COLO668 (cell line): Measurements from ENCODE around the gene AMBRA1.
"Not testable (repeated sequence)": the region's sequence is repeated elsewhere in the genome, so short reads cannot be mapped to it uniquely, and the experiment has no call there.

Experiments
- DNase-seq: peaks from one replicate; lab custom pipeline; 2025; ENCODE audit not compliant: unreplicated experiment; lab: John Stamatoyannopoulos, UW

Gene AMBRA1

GRCh38 chr11:46375392-46376101, 218.3 kb downstream of the AMBRA1 start:
- DNase-seq, result no peak

GRCh38 chr11:46374815-46375214, 219.0 kb downstream of the AMBRA1 start:
- no peak for DNase-seq

GRCh38 chr11:46373787-46374740, 219.8 kb downstream of the AMBRA1 start:
- no peak for DNase-seq

- not testable (repeated sequence) for DNase-seq
Measured at GRCh38 chr11:46372501-46372900, 221.3 kb downstream of the AMBRA1 start.

GRCh38 chr11:46372086-46372485, 221.7 kb downstream of the AMBRA1 start:
- no peak for DNase-seq

GRCh38 chr11:46371262-46371661, 222.6 kb downstream of the AMBRA1 start:
- DNase-seq, result not testable (repeated sequence)

- no peak for DNase-seq
Measured at GRCh38 chr11:46370253-46370652, 223.6 kb downstream of the AMBRA1 start.

GRCh38 chr11:46369458-46370152, 224.2 kb downstream of the AMBRA1 start:
- DNase-seq, result peak; percentile 65

- no peak for DNase-seq
Measured at GRCh38 chr11:46367916-46368267, 225.9 kb downstream of the AMBRA1 start.

GRCh38 chr11:46367244-46367915, 226.4 kb downstream of the AMBRA1 start:
- DNase-seq, result peak; percentile 70

GRCh38 chr11:46366661-46367161, 227.1 kb downstream of the AMBRA1 start:
- no peak for DNase-seq

GRCh38 chr11:46366260-46366659, 227.6 kb downstream of the AMBRA1 start:
- DNase-seq, result no peak

GRCh38 chr11:46364791-46365190, 229.0 kb downstream of the AMBRA1 start:
- no peak for DNase-seq

GRCh38 chr11:46364056-46364455, 229.8 kb downstream of the AMBRA1 start:
- no peak for DNase-seq

- peak; percentile 97 for DNase-seq
Measured at GRCh38 chr11:46363455-46364005, 230.3 kb downstream of the AMBRA1 start.

- peak; percentile 87 for DNase-seq
Measured at GRCh38 chr11:46363031-46363407, 230.8 kb downstream of the AMBRA1 start.

- no peak for DNase-seq
Measured at GRCh38 chr11:46362156-46363030, 231.4 kb downstream of the AMBRA1 start.

- DNase-seq, result peak; percentile 84
Measured at GRCh38 chr11:46361283-46362155, 232.3 kb downstream of the AMBRA1 start.

GRCh38 chr11:46360878-46361277, 232.9 kb downstream of the AMBRA1 start:
- no peak for DNase-seq
